GM23248 (cell line): ENCODE results near the gene KLHDC8B. TPM values are rescaled to one million over a fixed set of nuclear protein-coding genes. Genes with fewer than 3 reads are reported as not detected.

ENCODE experiments used
- DNase-seq: peaks from one replicate; pipeline ENCODE4 v3.0.0-alpha.2; 2015
- H2AFZ ChIP-seq: fragments of 200-600 bp; sonication (generic); 2 replicates; pipeline ENCODE4 v1.6.1; 2016; ENCODE audit warnings: antibody characterized with exemption
- H3F3A ChIP-seq: fragments of 200-600 bp; sonication (generic); 2 replicates; pipeline ENCODE4 v1.6.1; 2016; ENCODE audit warnings: mild to moderate bottlenecking, antibody characterized with exemption, mixed run types; ENCODE audit not compliant: insufficient read depth
- H3K27ac ChIP-seq: fragments of 200-600 bp; sonication (generic); 2 replicates; pipeline ENCODE4 v1.5.1; 2016; ENCODE audit warnings: mild to moderate bottlenecking
- H3K27me3 ChIP-seq: fragments of 200-600 bp; sonication (generic); replicated peaks from 2 replicates; pipeline ENCODE4 v1.6.1; 2016; ENCODE audit warnings: mild to moderate bottlenecking; ENCODE audit not compliant: insufficient read depth
- H3K36me3 ChIP-seq: fragments of 200-600 bp; sonication (generic); 2 replicates; pipeline ENCODE4 v1.6.1; 2016; ENCODE audit warnings: low read depth, mild to moderate bottlenecking
- H3K4me1 ChIP-seq: fragments of 200-600 bp; sonication (generic); 2 replicates; pipeline ENCODE4 v1.6.1; 2016; ENCODE audit warnings: mild to moderate bottlenecking; ENCODE audit not compliant: insufficient read depth
- H3K4me2 ChIP-seq: fragments of 200-600 bp; sonication (generic); one replicate; pipeline ENCODE4 v1.6.1; 2016; ENCODE audit warnings: mild to moderate bottlenecking; ENCODE audit not compliant: unreplicated experiment
- H3K4me3 ChIP-seq: fragments of 200-600 bp; sonication (generic); 2 replicates; pipeline ENCODE4 v1.5.1; 2016; ENCODE audit warnings: mild to moderate bottlenecking
- H3K79me2 ChIP-seq: fragments of 200-600 bp; sonication (generic); 2 replicates; pipeline ENCODE4 v1.6.1; 2016; ENCODE audit warnings: mild to moderate bottlenecking; ENCODE audit not compliant: insufficient read depth
- H3K9ac ChIP-seq: fragments of 200-600 bp; sonication (generic); 2 replicates; pipeline ENCODE4 v1.6.1; 2016; ENCODE audit warnings: mild to moderate bottlenecking
- H3K9me2 ChIP-seq: fragments of 200-600 bp; sonication (generic); 2 replicates; pipeline ENCODE4 v1.6.1; 2016; ENCODE audit warnings: mixed run types, mild to moderate bottlenecking, moderate library complexity; ENCODE audit not compliant: insufficient read depth
- H3K9me3 ChIP-seq: fragments of 200-600 bp; sonication (generic); one replicate; pipeline ENCODE4 v1.6.1; 2017; ENCODE audit warnings: low read depth
- H4K20me1 ChIP-seq: fragments of 200-600 bp; sonication (generic); 2 replicates; pipeline ENCODE4 v1.6.0; 2016; ENCODE audit not compliant: insufficient read depth
- EZH2 ChIP-seq: fragments of 200-600 bp; sonication (generic); IDR thresholded peaks from 2 replicates; pipeline ENCODE4 v1.6.1; 2018; ENCODE audit warnings: antibody characterized with exemption, mild to moderate bottlenecking; ENCODE audit not compliant: insufficient read depth, poor library complexity, severe bottlenecking
- EZH2phosphoT487 ChIP-seq: fragments of 200-600 bp; sonication (generic); IDR thresholded peaks from 2 replicates; pipeline ENCODE4 v1.6.1; 2018; ENCODE audit warnings: antibody characterized with exemption, moderate library complexity, mild to moderate bottlenecking, low read depth; ENCODE audit not compliant: insufficient read depth
- WGBS, 2 experiments: methylation state at CpG; one replicate each; pipeline ENCODE4 v1.1.6; 2015 to 2017; ENCODE audit warnings: low lambda C conversion rate in 2 of 2, low coverage in 1 of 2; ENCODE audit errors: missing lambda C conversion rate in 2 of 2; 5-methylcytosine and 5-hydroxymethylcytosine counted together
- in situ Hi-C: fragments of 300-500 bp; cut with MboI; formaldehyde crosslinking; loops from 2 replicates; pipeline ENCODE4 v1.15.0; 2020
- polyA plus RNA-seq: library from polyadenylated mRNA; unstranded; fragments of >200 nt; fragmentation: Nextera tagmentation; extraction: Ambion mirVana; gene quantifications from 2 replicates; pipeline ENCODE4 v1.2.1, GENCODE V29; 2016
- total RNA-seq: library from RNA; depleted of rRNA; stranded (reverse); fragments of >200 nt; shearing (Covaris generic); gene quantifications from 2 replicates; pipeline ENCODE4 v1.2.3, GENCODE V29; 2014

The KLHDC8B gene
- total and polyA plus RNA-seq, 2 experiments from 2014 or later: 13.5 to 19.5 TPM

DNA sequence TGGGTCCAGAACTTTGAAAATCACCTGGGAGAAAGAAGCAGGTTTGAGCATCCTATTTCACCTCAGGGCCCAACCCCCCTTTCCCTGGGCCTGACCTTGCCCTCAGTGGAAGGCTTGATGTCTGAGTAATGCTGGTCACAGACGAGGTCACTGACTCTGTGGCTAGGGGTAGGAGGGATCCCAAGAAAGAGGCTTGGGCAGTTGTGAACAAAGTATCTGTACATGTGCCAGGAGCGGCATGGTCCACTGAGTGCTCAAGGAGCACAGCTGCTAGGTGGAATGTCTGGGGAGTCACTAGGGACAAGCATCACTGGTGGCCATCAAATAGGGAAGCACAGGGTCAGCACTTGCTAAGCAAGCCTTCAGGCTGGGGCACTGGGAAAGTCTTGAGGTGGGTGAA lies 12.6 kb upstream of the KLHDC8B start:
- H3K9me3 ChIP-seq: no peaks in the 10 kb centered on the region
- no peaks in the 10 kb centered on the region for H3K27me3 ChIP-seq
- DNase-seq: no peak
- 47 to 53% methylated on average over 2 of the region's 2 CpGs for WGBS, 2 experiments
- TF ChIP-seq EZH2 (no peak), EZH2phosphoT487 (no peak)
- H3F3A ChIP-seq: peaks cover 11% of the 10 kb centered on the region; the same call in 1 of the 2 replicates
- in situ Hi-C loops: loop anchor here (25.0 kb wide), 1 partner anchor 279 kb away; the partner anchor contains the start of gene NICN1
- H3K36me3 ChIP-seq: no peaks in the 10 kb centered on the region; the same call in 1 of the 2 replicates
- no peak overlapping the region for H3K4me2 ChIP-seq
- H3K4me1 ChIP-seq: no peaks in the 10 kb centered on the region
- no peak overlapping the region for H3K9ac ChIP-seq
- no peaks in the 10 kb centered on the region for H4K20me1 ChIP-seq
- no peak overlapping the region for H3K4me3 ChIP-seq
- no peaks in the 10 kb centered on the region for H3K9me2 ChIP-seq
- H3K27ac ChIP-seq: no peak overlapping the region
- peaks cover 11% of the 10 kb centered on the region for H3K79me2 ChIP-seq
- no peak overlapping the region for H2AFZ ChIP-seq

DNA sequence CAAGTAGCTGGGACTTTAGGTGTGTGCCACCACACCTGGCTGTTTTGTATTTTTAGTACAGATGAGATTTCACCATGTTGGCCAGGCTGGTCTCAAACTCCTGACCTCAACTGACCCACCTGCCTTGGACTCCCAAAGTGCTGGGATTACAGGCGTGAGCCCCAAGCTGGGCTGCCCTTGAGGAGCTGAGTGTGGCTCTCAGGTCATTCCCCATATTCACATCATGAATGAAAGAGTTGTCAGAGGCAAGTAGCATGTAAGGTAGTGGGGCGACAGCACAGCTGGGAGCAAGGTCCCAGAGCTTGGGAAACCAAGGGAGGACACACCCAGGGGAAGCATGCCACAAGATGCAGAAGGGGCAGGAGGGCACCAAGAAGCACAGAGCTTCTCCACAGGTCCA lies 10.2 kb upstream of the KLHDC8B start:
- H2AFZ ChIP-seq: no peak overlapping the region
- H4K20me1 ChIP-seq: no peaks in the 10 kb centered on the region
- no peak overlapping the region for H3K4me2 ChIP-seq
- in situ Hi-C loops: loop anchor here (25.0 kb wide), 1 partner anchor 276 kb away; the partner anchor contains the start of gene NICN1
- no peak overlapping the region for H3K27ac ChIP-seq
- WGBS, 2 experiments: 77 to 90% methylated on average over 2 of the region's 2 CpGs
- H3K4me3 ChIP-seq: no peak overlapping the region
- H3K9me2 ChIP-seq: no peaks in the 10 kb centered on the region
- no peaks in the 10 kb centered on the region; the same call in 1 of the 2 replicates for H3K4me1 ChIP-seq
- H3K9ac ChIP-seq: no peak overlapping the region
- H3K27me3 ChIP-seq: no peaks in the 10 kb centered on the region
- DNase-seq: no peak
- H3K36me3 ChIP-seq: no peaks in the 10 kb centered on the region; the same call in 1 of the 2 replicates
- peaks cover 33% of the 10 kb centered on the region for H3K79me2 ChIP-seq
- H3F3A ChIP-seq: peaks cover 11% of the 10 kb centered on the region; the same call in 1 of the 2 replicates
- no peaks in the 10 kb centered on the region for H3K9me3 ChIP-seq
- TF ChIP-seq EZH2 (no peak), EZH2phosphoT487 (no peak)

DNA sequence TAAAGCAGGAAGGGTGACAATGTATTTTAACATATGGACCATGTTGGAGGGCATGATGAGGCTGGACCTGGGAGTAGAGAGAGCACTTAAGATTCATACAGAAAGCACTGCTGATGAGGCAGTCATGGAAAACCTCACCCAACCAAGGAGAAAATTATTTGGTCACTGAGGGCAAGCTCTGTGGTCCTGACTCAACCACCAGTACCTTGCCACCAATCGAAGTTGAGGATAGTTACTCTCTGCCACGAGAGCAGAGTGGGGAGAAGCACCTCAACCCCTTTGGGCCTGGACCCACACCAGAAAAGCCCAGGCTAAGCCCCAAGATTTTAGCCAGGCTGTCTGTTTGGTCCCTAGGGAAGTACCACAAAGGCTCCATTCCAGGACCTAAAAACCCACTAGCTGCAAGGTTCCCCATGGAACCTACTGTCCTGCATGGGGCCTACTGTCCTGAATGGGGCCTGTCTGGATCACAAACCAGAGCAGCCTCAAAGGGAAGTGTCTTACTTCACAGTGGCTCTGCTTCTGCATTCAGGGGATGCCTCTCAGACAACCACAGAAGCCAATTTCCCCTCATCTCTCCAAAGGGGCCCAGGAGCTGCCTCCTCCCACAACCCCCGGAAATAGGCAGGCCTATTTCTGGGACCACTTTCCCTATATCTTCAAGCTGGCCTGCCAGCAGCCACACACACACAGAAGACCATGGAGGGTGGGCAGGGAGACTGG lies 9.4 kb upstream of the KLHDC8B start:
- no peak overlapping the region for H3K9ac ChIP-seq
- H3K27ac ChIP-seq: no peak overlapping the region
- no peak overlapping the region for H3K4me3 ChIP-seq
- H3K9me2 ChIP-seq: no peaks in the 10 kb centered on the region
- H4K20me1 ChIP-seq: no peaks in the 10 kb centered on the region
- H3K79me2 ChIP-seq: peaks cover 39% of the 10 kb centered on the region
- no peak overlapping the region for H2AFZ ChIP-seq
- in situ Hi-C loops: loop anchor here (25.0 kb wide), 1 partner anchor 275 kb away; the partner anchor contains the start of gene NICN1
- no peak overlapping the region for H3K4me2 ChIP-seq
- H3K27me3 ChIP-seq: no peaks in the 10 kb centered on the region
- TF ChIP-seq EZH2 (no peak), EZH2phosphoT487 (no peak)
- H3K36me3 ChIP-seq: no peaks in the 10 kb centered on the region; the same call in 1 of the 2 replicates
- no peak for DNase-seq
- H3F3A ChIP-seq: peaks cover 11% of the 10 kb centered on the region; the same call in 1 of the 2 replicates
- peaks cover 6% of the 10 kb centered on the region for H3K4me1 ChIP-seq
- WGBS, 2 experiments: 47 to 60% methylated on average over 3 of the region's 3 CpGs
- H3K9me3 ChIP-seq: no peaks in the 10 kb centered on the region

DNA sequence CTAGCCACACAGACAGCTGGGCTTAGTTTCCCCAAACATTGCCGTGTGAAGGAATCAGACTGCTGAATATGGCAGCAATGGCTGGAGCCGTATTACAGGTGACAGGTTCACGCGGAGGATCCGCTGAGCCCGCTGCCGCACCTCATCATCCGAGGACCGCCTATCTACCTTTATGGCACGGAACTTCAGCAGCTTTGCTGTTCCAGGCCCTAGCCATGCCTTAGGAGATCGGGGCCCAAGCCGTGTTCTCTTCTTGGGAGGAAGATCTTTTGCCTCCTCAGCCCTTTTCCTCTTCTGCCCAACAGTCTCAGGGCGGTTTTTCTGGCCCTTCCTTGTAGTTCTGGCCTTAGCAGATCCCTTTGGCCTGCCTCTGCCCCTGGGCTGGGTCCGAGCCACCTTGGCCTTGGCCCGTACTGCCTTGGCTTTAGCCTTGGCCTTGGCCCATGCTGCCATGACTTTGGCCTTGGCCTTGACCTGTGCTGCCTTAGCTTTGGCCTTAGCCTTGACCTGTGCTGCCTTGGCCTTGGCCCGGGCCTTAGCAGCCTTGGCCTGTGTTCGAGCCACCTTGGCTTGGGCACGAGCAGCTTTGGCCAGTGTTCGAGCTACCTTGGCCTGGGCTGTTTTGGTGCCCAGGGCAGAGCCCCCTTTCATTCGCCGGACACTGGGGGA lies 8.5 kb upstream of the KLHDC8B start:
- DNase-seq: no peak
- no peaks in the 10 kb centered on the region for H3K9me2 ChIP-seq
- no peaks in the 10 kb centered on the region for H4K20me1 ChIP-seq
- H3K27me3 ChIP-seq: no peaks in the 10 kb centered on the region
- no peak overlapping the region for H2AFZ ChIP-seq
- WGBS, 2 experiments: 91 to 93% methylated on average over 21 of the region's 21 CpGs
- H3K4me2 ChIP-seq: no peak overlapping the region
- H3F3A ChIP-seq: 0 out of 2 replicates have a peak, but pooled peaks cover 6% of the 10 kb centered on the region
- no peak overlapping the region for H3K27ac ChIP-seq
- H3K79me2 ChIP-seq: peaks cover 39% of the 10 kb centered on the region
- H3K36me3 ChIP-seq: no peaks in the 10 kb centered on the region; the same call in 1 of the 2 replicates
- no peaks in the 10 kb centered on the region for H3K9me3 ChIP-seq
- H3K4me1 ChIP-seq: peaks cover 6% of the 10 kb centered on the region
- no peak overlapping the region for H3K9ac ChIP-seq
- H3K4me3 ChIP-seq: no peak overlapping the region
- in situ Hi-C loops: loop anchor here (25.0 kb wide), 1 partner anchor 274 kb away; the partner anchor contains the start of gene NICN1
- TF ChIP-seq EZH2 (no peak), EZH2phosphoT487 (no peak)
